Measurements from ENCODE around the gene RBM14.

DNA sequence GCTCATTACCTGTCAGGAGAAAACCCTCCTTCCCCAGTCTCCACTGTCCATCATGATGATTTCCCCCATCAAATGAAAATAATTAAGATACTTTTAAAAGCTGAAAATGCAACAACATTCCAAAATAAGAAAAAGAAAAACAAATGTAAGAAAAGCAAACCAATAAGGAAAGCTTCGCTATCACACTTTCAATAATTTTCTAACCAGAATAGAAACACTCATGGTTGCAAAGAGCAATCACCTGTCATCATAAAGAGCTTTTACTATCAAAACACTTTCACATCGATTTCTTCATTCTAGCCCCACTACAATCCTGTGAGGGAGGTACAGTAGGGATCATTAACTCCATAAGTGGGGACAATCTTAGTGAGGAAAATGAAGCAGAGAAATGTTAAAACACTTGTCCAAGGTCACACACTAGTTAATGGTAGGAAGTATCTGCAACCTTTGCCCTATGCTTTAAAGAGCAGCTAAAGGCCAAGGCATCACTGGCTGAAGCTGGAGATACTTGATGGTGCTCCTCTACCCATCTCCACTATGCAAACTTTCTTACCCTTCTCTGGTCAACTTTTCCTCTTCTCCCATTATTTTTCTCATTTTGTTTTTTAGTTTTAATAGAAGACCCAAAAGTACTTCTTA, 58.7 kb downstream of the RBM14 start:
- TF ChIP-seq, protein P1, sequence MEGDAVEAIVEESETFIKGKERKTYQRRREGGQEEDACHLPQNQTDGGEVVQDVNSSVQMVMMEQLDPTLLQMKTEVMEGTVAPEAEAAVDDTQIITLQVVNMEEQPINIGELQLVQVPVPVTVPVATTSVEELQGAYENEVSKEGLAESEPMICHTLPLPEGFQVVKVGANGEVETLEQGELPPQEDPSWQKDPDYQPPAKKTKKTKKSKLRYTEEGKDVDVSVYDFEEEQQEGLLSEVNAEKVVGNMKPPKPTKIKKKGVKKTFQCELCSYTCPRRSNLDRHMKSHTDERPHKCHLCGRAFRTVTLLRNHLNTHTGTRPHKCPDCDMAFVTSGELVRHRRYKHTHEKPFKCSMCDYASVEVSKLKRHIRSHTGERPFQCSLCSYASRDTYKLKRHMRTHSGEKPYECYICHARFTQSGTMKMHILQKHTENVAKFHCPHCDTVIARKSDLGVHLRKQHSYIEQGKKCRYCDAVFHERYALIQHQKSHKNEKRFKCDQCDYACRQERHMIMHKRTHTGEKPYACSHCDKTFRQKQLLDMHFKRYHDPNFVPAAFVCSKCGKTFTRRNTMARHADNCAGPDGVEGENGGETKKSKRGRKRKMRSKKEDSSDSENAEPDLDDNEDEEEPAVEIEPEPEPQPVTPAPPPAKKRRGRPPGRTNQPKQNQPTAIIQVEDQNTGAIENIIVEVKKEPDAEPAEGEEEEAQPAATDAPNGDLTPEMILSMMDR (IDR thresholded peaks at IDR 0.05; ENCODE audit: borderline replicate concordance, extremely low read depth, low read length, poor library complexity, severe bottlenecking): no peak
- no peak for TF ChIP-seq EZH2 (IDR thresholded peaks at IDR 0.05; ENCODE audit: borderline replicate concordance, low read depth, low read length, severe bottlenecking)

Data from DND-41 (cell line).